ENCODE results near the gene STAU1. TPM values are rescaled to one million over a fixed set of nuclear protein-coding genes. Genes with fewer than 3 reads are reported as not detected.
A peak's percentile ranks its signal among the peaks of the same experiment; 100 is the strongest.

Gene STAU1
- 86.7 TPM for polyA plus RNA-seq (2013, experiment 1 of 2)
- 88.8 TPM for polyA plus RNA-seq (2013, experiment 2 of 2)

GRCh38 chr20:49187851-49188641 is at the start of gene STAU1:
STAU1 (minus strand) TSS chr20:49188334; CDS start chr20:49166201, 22,133 bp downstream.
- Histone ChIP-seq H3K4me2 (ENCODE audit: insufficient read depth, low read length, poor library complexity, severe bottlenecking) (peak within 1 kb of the TSS; percentile 63), H2AK5ac (ENCODE audit: low read depth, low read length) (no peak within 1 kb of the TSS), H3K14ac (ENCODE audit: low read length) (peak within 1 kb of the TSS; percentile 89), H3K27ac (replicated peaks; ENCODE audit: low read length) (peak within 1 kb of the TSS; percentile 67), H3K9me3 (replicated peaks in 1 of 2; ENCODE audit: control insufficient read depth in 2 of 2, insufficient read depth in 1 of 2, low read depth in 1 of 2, low read length in 2 of 2) (no peaks in the 10 kb centered on the region), H4K8ac (ENCODE audit: low read depth, low read length) (no peak within 1 kb of the TSS), H3K79me1 (ENCODE audit: low read depth, low read length) (peaks cover 2% of the 10 kb centered on the region), H3K27me3 (ENCODE audit: control insufficient read depth in 3 of 3, insufficient read depth in 3 of 3, low read depth in 1 of 3, low read length in 3 of 3) (no peaks in the 10 kb centered on the region), H2BK120ac (ENCODE audit: low read depth, low read length) (peak within 1 kb of the TSS; percentile 87), H2AFZ (ENCODE audit: low read length) (peak within 1 kb of the TSS; percentile 89), H3K23ac (ENCODE audit: low read depth, low read length, poor library complexity) (peak within 1 kb of the TSS; percentile 93), H3K9ac (ENCODE audit: low read depth, low read length, poor library complexity) (peak within 1 kb of the TSS; percentile 97), H3K4ac (ENCODE audit: low read length) (no peak within 1 kb of the TSS), H2BK15ac (ENCODE audit: low read length) (no peak within 1 kb of the TSS), H3K18ac (ENCODE audit: low read length) (peak within 1 kb of the TSS; percentile 94), H2BK12ac (ENCODE audit: low read length) (no peak within 1 kb of the TSS), H3K36me3 (replicated peaks in 1 of 2; ENCODE audit: control insufficient read depth in 2 of 2, insufficient read depth in 2 of 2, low read length in 2 of 2) (peaks cover 0 to 21% of the 10 kb centered on the region in 2 donors), H4K91ac (ENCODE audit: low read depth, low read length, poor library complexity) (no peak within 1 kb of the TSS), H2BK5ac (ENCODE audit: low read length) (peak within 1 kb of the TSS; percentile 53), H3K4me1 (ENCODE audit: control insufficient read depth in 2 of 2, insufficient read depth in 1 of 2, low read depth in 1 of 2, low read length in 2 of 2) (peaks cover 0 to 3% of the 10 kb centered on the region in 2 donors), H3K4me3 (ENCODE audit: low read length in 2 of 2) (peak within 1 kb of the TSS; percentile 68 to 99)
- no CpG with 5 or more reads among the region's 89 CpGs for WGBS, 2 donors (ENCODE audit: extremely low coverage in 2 of 2, insufficient read length in 2 of 2, insufficient replicate concordance in 1 of 2)
- DNase-seq (ENCODE audit: low spot score), result peak; percentile 93

- no peak for DNase-seq (ENCODE audit: low spot score)
- no peak overlapping the region for H3K18ac ChIP-seq (ENCODE audit: low read length)
Observed at GRCh38 chr20:49237531-49237930, 49.4 kb upstream of the STAU1 start.

GRCh38 chr20:49236301-49236700 is 48.2 kb upstream of the STAU1 start:
- H2BK120ac ChIP-seq (ENCODE audit: low read depth, low read length), result no peak overlapping the region
- no peak overlapping the region for H3K4me2 ChIP-seq (ENCODE audit: insufficient read depth, low read length, poor library complexity, severe bottlenecking)
- no peak overlapping the region for H4K91ac ChIP-seq (ENCODE audit: low read depth, low read length, poor library complexity)
- no peak overlapping the region for H2BK12ac ChIP-seq (ENCODE audit: low read length)
- no peaks in the 10 kb centered on the region for H3K79me1 ChIP-seq (ENCODE audit: low read depth, low read length)
- H3K23ac ChIP-seq (ENCODE audit: low read depth, low read length, poor library complexity), result no peak overlapping the region
- H2BK15ac ChIP-seq (ENCODE audit: low read length), result no peak overlapping the region
- no peak for DNase-seq (ENCODE audit: low spot score)
- H3K4me1 ChIP-seq (ENCODE audit: control insufficient read depth in 2 of 2, insufficient read depth in 1 of 2, low read depth in 1 of 2, low read length in 2 of 2), result peaks cover 0 to 4% of the 10 kb centered on the region in 2 donors
- no peak overlapping the region for H3K9ac ChIP-seq (ENCODE audit: low read depth, low read length, poor library complexity)
- H3K9me3 ChIP-seq (replicated peaks in 1 of 2; ENCODE audit: control insufficient read depth in 2 of 2, insufficient read depth in 1 of 2, low read depth in 1 of 2, low read length in 2 of 2), result peaks cover 0 to 2% of the 10 kb centered on the region in 2 donors
- H3K18ac ChIP-seq (ENCODE audit: low read length), result no peak overlapping the region
- no CpG with 5 or more reads among the region's 9 CpGs for WGBS, 2 donors (ENCODE audit: extremely low coverage in 2 of 2, insufficient read length in 2 of 2, insufficient replicate concordance in 1 of 2)
- H3K27ac ChIP-seq (replicated peaks; ENCODE audit: low read length), result peak overlapping the region; percentile 1
- no peak overlapping the region for H2AFZ ChIP-seq (ENCODE audit: low read length)
- no peak overlapping the region for H2BK5ac ChIP-seq (ENCODE audit: low read length)
- H2AK5ac ChIP-seq (ENCODE audit: low read depth, low read length), result no peak overlapping the region
- H3K14ac ChIP-seq (ENCODE audit: low read length), result no peak overlapping the region
- no peak overlapping the region for H3K4me3 ChIP-seq (ENCODE audit: low read length in 2 of 2)
- H3K36me3 ChIP-seq (replicated peaks in 1 of 2; ENCODE audit: control insufficient read depth in 2 of 2, insufficient read depth in 2 of 2, low read length in 2 of 2), result peaks cover 35 to 93% of the 10 kb centered on the region in 2 donors
- no peak overlapping the region for H3K4ac ChIP-seq (ENCODE audit: low read length)
- H3K27me3 ChIP-seq (ENCODE audit: control insufficient read depth in 3 of 3, insufficient read depth in 3 of 3, low read depth in 1 of 3, low read length in 3 of 3), result no peaks in the 10 kb centered on the region
- H4K8ac ChIP-seq (ENCODE audit: low read depth, low read length), result no peak overlapping the region

More at GRCh38 chr20:49237531-49237930, 49.4 kb upstream of the STAU1 start:
- Histone ChIP-seq H4K8ac (ENCODE audit: low read depth, low read length) (no peak overlapping the region), H3K4me1 (ENCODE audit: control insufficient read depth in 2 of 2, insufficient read depth in 1 of 2, low read depth in 1 of 2, low read length in 2 of 2) (peaks cover 0 to 4% of the 10 kb centered on the region in 2 donors), H2BK120ac (ENCODE audit: low read depth, low read length) (no peak overlapping the region), H2BK15ac (ENCODE audit: low read length) (no peak overlapping the region), H2BK12ac (ENCODE audit: low read length) (no peak overlapping the region), H3K9me3 (replicated peaks in 1 of 2; ENCODE audit: control insufficient read depth in 2 of 2, insufficient read depth in 1 of 2, low read depth in 1 of 2, low read length in 2 of 2) (peaks cover 0 to 2% of the 10 kb centered on the region in 2 donors), H3K27ac (replicated peaks; ENCODE audit: low read length) (no peak overlapping the region), H3K23ac (ENCODE audit: low read depth, low read length, poor library complexity) (no peak overlapping the region), H3K36me3 (replicated peaks in 1 of 2; ENCODE audit: control insufficient read depth in 2 of 2, insufficient read depth in 2 of 2, low read length in 2 of 2) (peaks cover 39 to 96% of the 10 kb centered on the region in 2 donors), H2BK5ac (ENCODE audit: low read length) (no peak overlapping the region), H3K14ac (ENCODE audit: low read length) (no peak overlapping the region), H3K27me3 (ENCODE audit: control insufficient read depth in 3 of 3, insufficient read depth in 3 of 3, low read depth in 1 of 3, low read length in 3 of 3) (no peaks in the 10 kb centered on the region), H3K79me1 (ENCODE audit: low read depth, low read length) (no peaks in the 10 kb centered on the region), H2AFZ (ENCODE audit: low read length) (no peak overlapping the region), H3K9ac (ENCODE audit: low read depth, low read length, poor library complexity) (no peak overlapping the region), H3K4me2 (ENCODE audit: insufficient read depth, low read length, poor library complexity, severe bottlenecking) (no peak overlapping the region), H4K91ac (ENCODE audit: low read depth, low read length, poor library complexity) (no peak overlapping the region), H3K4me3 (ENCODE audit: low read length in 2 of 2) (no peak overlapping the region), H3K4ac (ENCODE audit: low read length) (no peak overlapping the region), H2AK5ac (ENCODE audit: low read depth, low read length) (no peak overlapping the region)
- WGBS, 2 donors (ENCODE audit: extremely low coverage in 2 of 2, insufficient read length in 2 of 2, insufficient replicate concordance in 1 of 2), result no CpG with 5 or more reads among the region's 4 CpGs

- Histone ChIP-seq H2BK5ac (ENCODE audit: low read length) (no peak overlapping the region), H3K9me3 (replicated peaks in 1 of 2; ENCODE audit: control insufficient read depth in 2 of 2, insufficient read depth in 1 of 2, low read depth in 1 of 2, low read length in 2 of 2) (peaks cover 0 to 2% of the 10 kb centered on the region in 2 donors), H3K4me1 (ENCODE audit: control insufficient read depth in 2 of 2, insufficient read depth in 1 of 2, low read depth in 1 of 2, low read length in 2 of 2) (peaks cover 0 to 4% of the 10 kb centered on the region in 2 donors), H2AFZ (ENCODE audit: low read length) (no peak overlapping the region), H3K4ac (ENCODE audit: low read length) (no peak overlapping the region), H3K27me3 (ENCODE audit: control insufficient read depth in 3 of 3, insufficient read depth in 3 of 3, low read depth in 1 of 3, low read length in 3 of 3) (no peaks in the 10 kb centered on the region), H3K27ac (replicated peaks; ENCODE audit: low read length) (no peak overlapping the region), H2BK120ac (ENCODE audit: low read depth, low read length) (no peak overlapping the region), H2BK15ac (ENCODE audit: low read length) (no peak overlapping the region), H3K36me3 (replicated peaks in 1 of 2; ENCODE audit: control insufficient read depth in 2 of 2, insufficient read depth in 2 of 2, low read length in 2 of 2) (peaks cover 45 to 93% of the 10 kb centered on the region in 2 donors), H4K91ac (ENCODE audit: low read depth, low read length, poor library complexity) (no peak overlapping the region), H3K23ac (ENCODE audit: low read depth, low read length, poor library complexity) (no peak overlapping the region), H3K18ac (ENCODE audit: low read length) (no peak overlapping the region), H3K14ac (ENCODE audit: low read length) (no peak overlapping the region), H3K79me1 (ENCODE audit: low read depth, low read length) (no peaks in the 10 kb centered on the region), H3K9ac (ENCODE audit: low read depth, low read length, poor library complexity) (no peak overlapping the region), H3K4me2 (ENCODE audit: insufficient read depth, low read length, poor library complexity, severe bottlenecking) (no peak overlapping the region), H2AK5ac (ENCODE audit: low read depth, low read length) (no peak overlapping the region), H2BK12ac (ENCODE audit: low read length) (no peak overlapping the region), H3K4me3 (ENCODE audit: low read length in 2 of 2) (no peak overlapping the region), H4K8ac (ENCODE audit: low read depth, low read length) (no peak overlapping the region)
- no CpG with 5 or more reads among the region's 6 CpGs for WGBS, 2 donors (ENCODE audit: extremely low coverage in 2 of 2, insufficient read length in 2 of 2, insufficient replicate concordance in 1 of 2)
- DNase-seq (ENCODE audit: low spot score), result no peak
Observed at GRCh38 chr20:49234831-49235230, 46.7 kb upstream of the STAU1 start.
